Measurements from ENCODE around the gene RAB3C.

Gene RAB3C

GRCh38 chr5:58737671-58738070, 154.8 kb downstream of the RAB3C start:
- DNase-seq: no peak

DNA sequence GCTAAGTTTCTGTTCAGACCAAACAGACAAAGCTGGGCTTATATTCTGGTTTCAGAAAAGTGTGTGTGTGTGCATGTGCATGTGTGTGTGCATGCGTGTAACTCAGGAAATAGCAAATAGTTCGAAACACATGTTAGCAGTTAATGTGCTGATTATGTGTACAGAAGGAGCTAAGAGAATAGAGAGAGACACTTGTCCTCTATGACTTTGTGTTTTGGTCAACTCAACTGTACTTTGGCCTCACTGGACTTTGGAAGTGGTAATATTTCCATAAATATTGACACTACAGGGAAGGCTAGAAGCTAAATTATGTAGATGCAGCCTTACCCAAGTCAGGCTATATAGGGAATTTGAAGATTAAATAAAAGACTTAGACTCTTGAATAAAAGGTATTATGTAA, 155.5 kb downstream of the RAB3C start:
- DNase-seq: no peak

GRCh38 chr5:58739051-58739450, 156.2 kb downstream of the RAB3C start:
- no peak for DNase-seq

GRCh38 chr5:58740956-58741355, 158.1 kb downstream of the RAB3C start:
- no peak for DNase-seq

DNA sequence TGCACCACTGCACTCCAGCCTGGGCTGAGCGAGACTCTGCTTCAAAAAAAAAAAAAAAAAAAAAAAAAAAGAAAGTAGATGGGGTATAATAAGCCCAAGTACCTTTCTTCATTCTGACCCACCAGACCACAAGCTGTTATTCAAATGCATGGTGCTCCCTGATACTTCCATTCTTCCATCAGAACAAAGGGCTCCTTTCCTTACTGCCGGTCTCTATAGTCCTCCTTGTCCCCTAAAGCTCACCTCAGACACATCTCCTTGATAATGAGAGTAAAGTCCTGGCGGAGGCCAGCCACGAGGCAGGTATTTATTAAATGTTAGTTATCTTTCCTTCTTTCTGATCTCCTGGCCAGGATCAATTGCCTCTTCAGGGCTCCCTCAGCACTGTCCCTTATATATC, 162.5 kb downstream of the RAB3C start:
- DNase-seq: no peak

- DNase-seq: no peak
These were observed 163.4 kb downstream of the RAB3C start for GRCh38 chr5:58746321-58746720.

DNA sequence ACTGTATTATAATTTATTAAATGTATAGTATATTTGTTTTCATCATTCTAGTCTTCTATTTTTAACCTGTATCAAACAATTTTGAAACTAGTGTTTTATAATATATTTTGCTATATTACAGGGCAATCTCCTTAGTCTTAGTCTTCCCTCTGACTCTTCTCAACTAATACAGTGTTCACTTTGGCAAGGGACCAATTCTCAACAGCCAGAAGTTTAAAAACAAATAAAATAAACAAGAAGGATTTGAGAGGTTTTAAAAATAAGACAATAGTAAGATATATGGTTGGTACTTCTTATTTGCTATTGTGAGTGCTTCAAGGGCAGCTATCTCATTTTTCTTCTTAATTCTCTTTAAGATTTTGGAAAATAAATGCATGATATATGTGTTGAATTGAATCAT, 167.2 kb downstream of the RAB3C start:
- no peak for DNase-seq

DNA sequence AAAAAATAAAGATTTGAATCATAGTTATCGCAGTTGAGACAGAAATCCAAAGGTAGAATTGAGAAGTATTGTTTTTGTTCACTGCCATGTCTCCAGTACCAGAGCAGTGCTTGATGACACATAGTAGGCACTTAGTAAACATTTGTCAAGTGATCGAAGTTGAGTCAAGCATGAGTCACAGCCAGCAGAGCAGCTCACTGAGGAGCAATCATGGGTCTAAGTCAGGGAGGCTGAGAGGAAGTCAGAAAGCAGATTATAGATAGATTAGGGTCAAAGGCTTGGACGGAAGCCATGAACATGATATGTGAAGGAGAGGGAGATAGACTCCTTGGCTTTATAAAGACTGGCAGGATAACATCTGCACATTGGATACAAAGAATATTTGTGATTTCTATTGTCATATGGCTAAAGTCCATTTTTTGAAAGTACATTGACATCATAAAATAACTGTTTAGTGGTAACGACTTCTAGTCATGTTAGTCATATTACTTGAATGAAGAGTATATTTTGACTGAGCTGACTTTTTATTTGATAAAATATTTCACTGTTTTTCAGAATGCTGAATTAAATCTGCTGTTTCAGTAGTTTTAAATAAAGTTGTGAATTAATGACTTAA, 168.5 kb downstream of the RAB3C start:
- DNase-seq: no peak

DNA sequence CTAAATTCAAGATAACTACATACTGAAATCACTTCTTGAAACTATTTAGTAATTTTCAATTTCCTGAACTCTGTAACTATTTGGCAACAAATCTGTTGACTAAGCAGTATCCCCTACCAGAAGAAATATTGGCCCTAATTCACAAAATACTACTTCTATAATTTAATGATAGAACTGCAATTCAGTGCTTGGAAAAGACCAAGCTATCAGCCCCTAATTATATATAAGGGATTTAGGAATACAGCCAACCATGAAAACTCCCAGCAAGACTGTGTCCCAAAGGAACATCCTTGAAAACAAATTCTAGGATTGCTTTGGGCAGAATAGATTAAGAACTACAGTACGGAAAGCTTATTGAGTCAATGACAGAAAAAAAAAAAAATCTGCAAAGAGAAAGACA, 169.2 kb downstream of the RAB3C start:
- no peak for DNase-seq

DNA sequence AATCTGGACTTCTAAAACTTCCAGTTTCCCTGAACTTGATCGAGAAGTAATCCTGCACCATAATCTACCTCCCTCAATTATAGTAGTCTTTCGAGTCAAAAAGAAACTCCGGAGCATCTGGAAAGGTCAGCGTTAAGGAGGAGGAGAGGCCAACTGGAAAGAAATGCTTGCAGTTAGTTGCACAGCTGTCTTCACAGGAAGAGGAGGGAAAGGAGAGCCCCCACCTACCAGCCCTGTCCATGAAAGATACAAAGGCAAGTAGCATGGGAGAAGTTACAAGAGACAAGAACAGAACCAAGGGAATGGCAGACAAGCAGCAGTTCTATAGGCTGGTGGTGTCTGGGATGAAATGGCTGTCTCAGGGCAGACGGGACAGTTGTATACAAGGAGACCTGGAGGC, 170.6 kb downstream of the RAB3C start:
- no peak for DNase-seq

GRCh38 chr5:58754250-58754649, 171.4 kb downstream of the RAB3C start:
- DNase-seq: no peak

DNA sequence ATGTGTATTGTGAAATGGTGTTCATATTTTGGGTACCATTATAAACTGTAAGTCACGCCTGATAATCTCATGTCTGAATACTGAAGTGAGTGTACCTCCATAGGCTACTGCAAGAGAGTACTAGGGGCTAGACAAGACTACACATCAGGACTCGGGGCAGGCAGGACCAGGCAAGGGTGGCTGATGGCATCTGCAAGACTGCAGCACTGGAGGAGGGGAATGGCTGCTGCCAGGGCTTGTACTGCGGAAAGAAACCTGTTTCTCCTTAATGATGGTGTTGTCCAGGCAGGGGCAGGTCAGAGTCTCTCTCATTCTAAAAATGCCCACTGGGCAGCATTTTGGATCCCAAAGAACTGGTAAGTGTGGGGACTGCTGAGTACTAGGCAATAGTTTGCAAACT, 172.5 kb downstream of the RAB3C start:
- no peak for DNase-seq

- DNase-seq: no peak
These were observed 176.9 kb downstream of the RAB3C start for GRCh38 chr5:58759745-58760144.

- DNase-seq: no peak
These were observed 177.3 kb downstream of the RAB3C start for GRCh38 chr5:58760222-58760621.

- no peak for DNase-seq
These were observed 178.5 kb downstream of the RAB3C start for GRCh38 chr5:58761407-58761806.

DNA sequence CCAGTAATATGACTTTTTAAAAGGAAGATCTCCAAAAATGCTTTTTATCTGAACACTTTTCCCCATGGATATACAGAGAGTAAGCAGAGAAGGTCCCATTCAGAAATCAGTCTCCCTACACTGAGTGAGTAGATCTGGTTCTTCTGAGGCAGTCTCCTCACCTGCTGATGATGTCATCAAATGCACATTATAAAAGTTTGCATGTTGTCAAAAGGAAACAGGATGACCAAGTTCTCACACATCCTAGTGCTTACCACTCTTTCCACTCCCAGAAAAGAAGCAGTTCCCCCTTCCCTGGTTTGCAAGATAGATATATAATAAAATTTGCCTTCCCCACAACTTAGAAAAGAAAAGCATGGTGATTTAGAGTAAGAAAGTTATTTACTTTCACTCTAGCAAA, 180.5 kb downstream of the RAB3C start:
- no peak for DNase-seq

GRCh38 chr5:58764199-58764598, 181.3 kb downstream of the RAB3C start:
- DNase-seq: no peak

DNA sequence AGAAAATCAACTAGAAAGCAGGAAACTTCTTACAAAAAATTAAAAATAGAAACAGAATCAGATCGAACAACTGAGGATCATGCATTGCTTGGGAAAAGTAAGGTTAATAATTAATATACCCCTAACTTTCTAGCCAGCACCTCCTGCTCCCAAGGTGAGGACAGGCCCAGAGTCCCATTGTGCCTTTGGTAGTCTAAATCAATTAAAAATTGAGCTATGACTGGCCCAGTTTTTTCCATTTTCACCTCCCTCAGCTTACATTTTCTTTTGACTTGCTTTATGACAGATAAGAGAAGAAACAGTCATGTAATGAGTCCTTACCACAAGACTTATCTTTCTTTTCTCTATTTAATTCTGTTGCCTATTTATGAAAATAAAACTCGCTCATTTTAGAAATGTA, 182.2 kb downstream of the RAB3C start:
- DNase-seq: no peak

DNA sequence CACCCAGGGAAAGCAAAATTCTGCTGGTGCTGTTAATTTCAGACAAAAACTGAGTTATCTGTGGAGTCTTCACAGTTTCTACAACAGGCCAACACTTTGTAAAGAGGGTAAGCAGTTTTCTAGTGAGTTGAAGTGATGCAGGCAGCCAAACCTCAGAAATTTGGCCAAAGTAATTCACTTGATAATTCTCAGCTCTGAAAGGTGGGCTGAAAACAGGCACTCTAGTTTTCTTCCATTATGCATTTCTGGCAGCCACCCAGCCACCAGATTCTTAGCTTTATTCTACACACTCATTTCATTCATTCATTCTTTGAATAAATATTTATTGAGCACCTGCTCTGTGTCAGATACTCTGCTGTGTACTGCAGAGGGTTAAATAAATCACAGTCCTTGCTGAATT, 184.2 kb downstream of the RAB3C start:
- DNase-seq: no peak

DNA sequence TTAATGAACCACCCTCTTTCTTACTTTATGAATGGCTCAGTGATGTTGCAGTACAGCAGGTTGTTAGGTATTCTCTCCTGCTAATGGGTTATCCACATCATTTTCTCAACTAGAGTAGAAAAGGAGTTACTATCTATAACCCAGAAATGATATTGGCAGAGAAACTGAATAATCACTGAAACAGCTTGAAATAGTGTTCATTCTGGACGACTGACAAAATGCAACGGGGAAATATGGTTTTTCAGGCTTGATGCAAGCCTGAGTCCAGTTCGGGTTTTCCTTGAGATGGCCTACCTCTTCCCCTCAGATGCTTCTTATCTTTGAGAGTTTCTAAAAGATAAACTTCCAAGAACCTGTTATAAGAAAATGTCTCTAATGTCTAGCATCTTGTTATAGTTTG, 187.3 kb downstream of the RAB3C start:
- DNase-seq: no peak

DNA sequence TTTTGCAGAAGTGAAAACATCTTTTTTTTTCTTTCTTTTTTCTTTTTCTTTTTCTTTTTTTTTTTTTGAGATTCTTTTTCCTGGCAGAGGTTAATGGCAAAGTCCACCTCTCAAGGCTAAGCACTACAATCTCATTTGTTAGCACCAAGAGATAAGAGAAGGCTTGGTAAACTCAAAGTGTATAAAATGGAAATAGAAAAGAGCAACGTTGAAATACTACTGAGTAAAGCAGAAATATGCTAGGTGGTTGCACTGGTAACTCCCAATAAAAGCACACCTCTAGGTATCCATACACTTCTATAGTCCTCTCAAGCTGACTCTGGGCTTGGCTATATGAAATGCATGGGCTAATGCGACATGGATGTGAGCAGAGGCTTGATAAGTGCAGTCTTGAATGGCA, 188.9 kb downstream of the RAB3C start:
- DNase-seq: no peak

DNA sequence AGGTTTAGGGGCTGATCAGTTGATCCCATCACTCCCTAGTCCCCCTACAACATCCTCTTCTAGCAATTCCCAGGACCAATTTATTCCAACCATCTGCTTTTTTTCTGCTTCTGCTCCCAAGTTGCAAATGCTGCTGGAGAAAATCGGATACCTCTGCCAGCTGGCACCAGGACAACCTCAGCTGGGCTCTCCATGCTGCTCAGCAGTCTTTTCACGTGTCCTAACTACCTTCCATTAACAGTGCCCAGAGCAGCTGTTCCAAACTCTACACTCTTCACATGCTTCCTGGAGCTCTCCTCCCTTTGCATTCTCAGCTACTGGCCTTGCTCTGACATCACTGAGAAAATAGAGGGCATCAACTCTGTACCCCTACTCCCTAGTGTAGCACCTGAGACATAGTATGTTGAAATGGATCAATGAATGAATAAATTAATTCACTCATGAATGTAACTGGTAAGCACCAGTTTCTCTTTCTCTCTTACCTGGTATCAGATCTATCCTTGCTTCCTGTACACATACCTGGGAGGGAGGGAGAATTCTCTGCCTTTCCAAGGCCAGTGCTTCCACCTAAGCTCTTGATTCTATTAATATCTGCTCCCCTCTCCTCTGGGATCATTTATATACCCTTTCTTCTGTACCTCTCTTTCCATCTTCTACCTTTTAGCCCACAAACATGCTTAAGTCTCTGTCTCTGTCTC, 191.0 kb downstream of the RAB3C start:
- no peak for DNase-seq

GRCh38 chr5:58774937-58775336, 192.1 kb downstream of the RAB3C start:
- no peak for DNase-seq

DNA sequence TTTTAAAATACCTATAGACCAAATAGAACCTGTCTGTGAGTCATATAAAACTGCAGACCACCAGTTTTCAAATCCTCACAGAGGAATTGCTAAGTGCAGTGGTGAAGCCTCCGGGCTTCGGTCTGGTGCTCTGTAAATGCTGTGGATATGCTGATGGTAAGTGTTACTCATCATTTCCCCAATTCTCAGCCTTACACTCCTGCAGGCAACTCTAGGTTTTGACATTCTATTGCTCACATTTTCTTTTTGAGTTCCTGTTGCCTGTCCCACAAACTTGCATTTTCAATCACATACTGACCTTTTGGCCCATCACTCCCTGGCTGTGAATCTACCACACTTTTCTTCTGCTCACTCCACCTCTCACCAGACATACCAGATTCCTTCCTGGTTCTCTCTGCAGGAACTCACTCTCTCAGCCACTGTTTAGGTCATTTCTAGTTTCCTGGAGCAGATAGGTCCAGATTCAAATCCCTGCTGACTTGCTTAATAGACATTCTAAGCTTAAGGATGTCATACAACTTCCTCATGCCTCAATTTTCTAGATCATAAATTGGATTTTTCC, 192.9 kb downstream of the RAB3C start:
- DNase-seq: no peak

GRCh38 chr5:58776559-58776958, 193.7 kb downstream of the RAB3C start:
- DNase-seq: no peak
